AG04449 (cell line): ENCODE data around the gene LONRF3.

Source experiments
- CTCF ChIA-PET: fragments of 350-600 bp; formaldehyde crosslinking; extraction: SDS; loops from one replicate; lab custom pipeline; 2021; ENCODE audit warnings: antibody characterized with exemption; lab: Yijun Ruan, JAX
- POLR2A ChIA-PET: fragments of 400-600, 350-600 bp; formaldehyde crosslinking; extraction: SDS; loops from one replicate; lab custom pipeline; 2020; ENCODE audit warnings: antibody characterized with exemption, inconsistent platforms; lab: Yijun Ruan, JAX
- DNase-seq: peaks from one replicate; pipeline ENCODE4 v3.0.0-alpha.2; 2010; ENCODE audit warnings: low read depth, low spot score
- H3K4me3 ChIP-seq: 2 replicates; pipeline ENCODE4 v1.5.1; 2011; ENCODE audit warnings: low read depth, mild to moderate bottlenecking, control low read depth, low read length
- CTCF ChIP-seq: IDR thresholded peaks from one replicate; pipeline ENCODE4 v1.5.1; 2011; ENCODE audit warnings: mild to moderate bottlenecking, moderate library complexity, low read length, control low read depth, inconsistent platforms; ENCODE audit not compliant: insufficient read depth; ENCODE audit errors: missing control alignments

LONRF3 gene

GRCh38 chrX:118971552-118971951 is 2.9 kb upstream of the LONRF3 start:
- CTCF ChIA-PET, result no interaction called here
- no peak for DNase-seq
- TF ChIP-seq CTCF, result no peak
- POLR2A ChIA-PET, result no interaction called here
- H3K4me3 ChIP-seq, result no peak overlapping the region

GRCh38 chrX:118973389-118974087 is 880 bp upstream of the LONRF3 start:
- POLR2A ChIA-PET, result no interaction called here
- TF ChIP-seq CTCF, result no peak
- CTCF ChIA-PET, result no interaction called here
- no peak for DNase-seq
- H3K4me3 ChIP-seq, result no peak overlapping the region

- ChIA-PET POLR2A (no interaction called here), CTCF (no interaction called here)
- H3K4me3 ChIP-seq, result no peak overlapping the region
- no peak for TF ChIP-seq CTCF
- DNase-seq, result no peak
Measured at GRCh38 chrX:118974908-118975671, 672 bp downstream of the LONRF3 start.

GRCh38 chrX:118975831-118976598 is 1.6 kb downstream of the LONRF3 start:
- ChIA-PET CTCF (no interaction called here), POLR2A (no interaction called here)
- peak overlapping the region; percentile 33 for H3K4me3 ChIP-seq
- no peak for TF ChIP-seq CTCF
- DNase-seq, result no peak

GRCh38 chrX:118976599-118977340 is 2.4 kb downstream of the LONRF3 start:
- POLR2A ChIA-PET, result no interaction called here
- DNase-seq, result no peak
- no peak overlapping the region for H3K4me3 ChIP-seq

More at GRCh38 chrX:118976599-118977340, 2.4 kb downstream of the LONRF3 start:
- CTCF ChIA-PET, result no interaction called here
- no peak for TF ChIP-seq CTCF
